ENCODE results near the gene NIF3L1. TPM values are rescaled to one million over a fixed set of nuclear protein-coding genes. Genes with fewer than 3 reads are reported as not detected.

NIF3L1 gene, protein sequence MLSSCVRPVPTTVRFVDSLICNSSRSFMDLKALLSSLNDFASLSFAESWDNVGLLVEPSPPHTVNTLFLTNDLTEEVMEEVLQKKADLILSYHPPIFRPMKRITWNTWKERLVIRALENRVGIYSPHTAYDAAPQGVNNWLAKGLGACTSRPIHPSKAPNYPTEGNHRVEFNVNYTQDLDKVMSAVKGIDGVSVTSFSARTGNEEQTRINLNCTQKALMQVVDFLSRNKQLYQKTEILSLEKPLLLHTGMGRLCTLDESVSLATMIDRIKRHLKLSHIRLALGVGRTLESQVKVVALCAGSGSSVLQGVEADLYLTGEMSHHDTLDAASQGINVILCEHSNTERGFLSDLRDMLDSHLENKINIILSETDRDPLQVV
- polyA plus RNA-seq (2011; rRNA removed): 36.6 and 38.7 TPM in 2 replicates
- 22.7 and 26.2 TPM in 2 replicates for polyA minus RNA-seq (2011; rRNA and poly(A)+ RNA removed)

DNA sequence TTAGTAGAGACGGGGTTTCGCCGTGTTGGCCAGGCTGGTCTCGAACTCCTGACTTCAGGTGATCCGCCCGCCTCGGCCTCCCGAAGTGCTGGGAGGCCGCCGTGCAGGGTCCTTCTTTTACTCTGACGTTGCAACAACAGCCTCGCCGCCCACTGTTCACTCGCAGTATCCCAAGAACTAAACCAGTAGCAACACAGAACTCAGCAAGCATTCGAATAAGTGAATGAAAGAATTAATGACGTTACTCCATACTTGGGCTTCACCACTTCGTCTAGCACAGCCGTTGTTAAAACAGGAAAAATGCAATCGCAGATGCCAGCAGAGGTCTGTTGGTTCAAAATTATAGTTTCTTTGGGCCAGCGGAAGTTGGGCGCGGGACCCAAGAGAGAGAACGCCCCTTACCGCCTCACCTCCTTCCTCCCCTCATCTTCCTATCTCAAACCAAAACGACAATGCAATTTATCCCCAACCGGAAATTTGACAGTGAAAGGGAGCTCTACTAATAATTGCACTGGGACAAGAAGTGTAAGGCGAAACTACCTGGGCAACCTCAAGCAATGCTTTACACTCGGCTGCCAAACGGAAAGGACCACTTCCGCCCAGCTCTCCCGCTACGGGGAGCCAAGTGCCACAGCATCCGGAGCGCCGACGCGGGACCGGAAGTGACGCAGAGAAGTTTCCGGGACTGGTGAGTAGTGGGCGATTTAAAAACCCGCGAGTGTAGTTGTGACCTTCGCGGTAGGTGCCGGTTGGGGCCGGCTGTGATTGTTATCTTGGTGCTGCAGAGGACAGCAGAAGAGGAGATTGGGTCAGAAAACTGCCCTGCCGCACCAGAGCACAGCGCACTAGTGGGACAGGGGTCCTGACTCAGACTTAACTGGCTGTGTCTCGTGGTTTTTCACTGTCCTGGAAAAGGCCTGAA, at the start of gene NIF3L1, which contains the start of gene PPIL3:
TSS of gene NIF3L1 (plus strand) at position 668 of the 922 bp plus-strand sequence. CDS start 2,573 bp downstream, outside the sequence.
TSS of gene PPIL3 (minus strand) at position 374 of the 922 bp plus-strand sequence. CDS start 1,462 bp downstream, outside the sequence.
- Histone ChIP-seq H3K27me3 (ENCODE audit: control insufficient read depth, insufficient read depth, low read length) (no peaks in the 10 kb centered on the region), H3K4me3 (ENCODE audit: low read depth, low read length) (peak within 1 kb of the TSS; percentile 78), H3K27ac (ENCODE audit: low read depth, low read length) (peak within 1 kb of the TSS; percentile 93), H3K9me3 (ENCODE audit: control insufficient read depth, insufficient read depth, low read length) (no peaks in the 10 kb centered on the region)
- CTCF ChIA-PET: interaction anchor here (2.9 kb wide), 1 partner anchor 12 kb away, joined by 11 read pairs; no protein-coding TSS in a partner anchor
- POLR2A ChIA-PET: interaction anchor here (0.5 to 2.0 kb wide), 6 partner anchors 25 to 241 kb away, joined by 3 to 22 read pairs (median 3); partner anchors contain the start of gene CLK1
- TF ChIP-seq, protein P1, sequence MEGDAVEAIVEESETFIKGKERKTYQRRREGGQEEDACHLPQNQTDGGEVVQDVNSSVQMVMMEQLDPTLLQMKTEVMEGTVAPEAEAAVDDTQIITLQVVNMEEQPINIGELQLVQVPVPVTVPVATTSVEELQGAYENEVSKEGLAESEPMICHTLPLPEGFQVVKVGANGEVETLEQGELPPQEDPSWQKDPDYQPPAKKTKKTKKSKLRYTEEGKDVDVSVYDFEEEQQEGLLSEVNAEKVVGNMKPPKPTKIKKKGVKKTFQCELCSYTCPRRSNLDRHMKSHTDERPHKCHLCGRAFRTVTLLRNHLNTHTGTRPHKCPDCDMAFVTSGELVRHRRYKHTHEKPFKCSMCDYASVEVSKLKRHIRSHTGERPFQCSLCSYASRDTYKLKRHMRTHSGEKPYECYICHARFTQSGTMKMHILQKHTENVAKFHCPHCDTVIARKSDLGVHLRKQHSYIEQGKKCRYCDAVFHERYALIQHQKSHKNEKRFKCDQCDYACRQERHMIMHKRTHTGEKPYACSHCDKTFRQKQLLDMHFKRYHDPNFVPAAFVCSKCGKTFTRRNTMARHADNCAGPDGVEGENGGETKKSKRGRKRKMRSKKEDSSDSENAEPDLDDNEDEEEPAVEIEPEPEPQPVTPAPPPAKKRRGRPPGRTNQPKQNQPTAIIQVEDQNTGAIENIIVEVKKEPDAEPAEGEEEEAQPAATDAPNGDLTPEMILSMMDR (IDR thresholded peaks at IDR 0.05; ENCODE audit: low read depth, low read length): no peak
- peak; percentile 91 for DNase-seq (ENCODE audit: low read depth, low spot score)

- DNase-seq (ENCODE audit: low read depth, low spot score): no peak
- ChIA-PET CTCF (no interaction called here), POLR2A (interaction anchor here (1.1 kb wide), 1 partner anchor 25 kb away, joined by 3 read pairs; the partner anchor contains the start of gene CLK1)
- Histone ChIP-seq H3K4me3 (ENCODE audit: low read depth, low read length) (no peak overlapping the region), H3K9me3 (ENCODE audit: control insufficient read depth, insufficient read depth, low read length) (peaks cover 6% of the 10 kb centered on the region), H3K27me3 (ENCODE audit: control insufficient read depth, insufficient read depth, low read length) (no peaks in the 10 kb centered on the region), H3K27ac (ENCODE audit: low read depth, low read length) (no peak overlapping the region)
- TF ChIP-seq, protein P1 (IDR thresholded peaks at IDR 0.05; ENCODE audit: low read depth, low read length): no peak
These were observed 49.7 kb upstream of the NIF3L1 start for GRCh38 chr2:200839513-200839912.

GRCh38 chr2:200843993-200844948, 44.9 kb upstream of the NIF3L1 start:
- H3K9me3 ChIP-seq (ENCODE audit: control insufficient read depth, insufficient read depth, low read length): no peaks in the 10 kb centered on the region
- ChIA-PET CTCF (no interaction called here), POLR2A (no interaction called here)
- TF ChIP-seq, protein P1 (IDR thresholded peaks at IDR 0.05; ENCODE audit: low read depth, low read length): no peak
- H3K27me3 ChIP-seq (ENCODE audit: control insufficient read depth, insufficient read depth, low read length): no peaks in the 10 kb centered on the region
- DNase-seq (ENCODE audit: low read depth, low spot score): no peak
- no peak overlapping the region for H3K27ac ChIP-seq (ENCODE audit: low read depth, low read length)
- no peak overlapping the region for H3K4me3 ChIP-seq (ENCODE audit: low read depth, low read length)

GRCh38 chr2:200845194-200845593, 44.0 kb upstream of the NIF3L1 start:
- ChIA-PET POLR2A (interaction anchor here (0.5 kb wide), 1 partner anchor 21 kb away, joined by 3 read pairs; no protein-coding TSS in a partner anchor), CTCF (interaction anchor here (0.7 kb wide), 1 partner anchor 387 kb away, joined by 3 read pairs; no protein-coding TSS in a partner anchor)
- no peak overlapping the region for H3K4me3 ChIP-seq (ENCODE audit: low read depth, low read length)
- no peaks in the 10 kb centered on the region for H3K27me3 ChIP-seq (ENCODE audit: control insufficient read depth, insufficient read depth, low read length)
- TF ChIP-seq, protein P1 (IDR thresholded peaks at IDR 0.05; ENCODE audit: low read depth, low read length): no peak
- H3K27ac ChIP-seq (ENCODE audit: low read depth, low read length): no peak overlapping the region
- no peaks in the 10 kb centered on the region for H3K9me3 ChIP-seq (ENCODE audit: control insufficient read depth, insufficient read depth, low read length)
- no peak for DNase-seq (ENCODE audit: low read depth, low spot score)
